ENCODE measurements around the gene CARM1. TPM values are rescaled to one million over a fixed set of nuclear protein-coding genes. Genes with fewer than 3 reads are reported as not detected.

The CARM1 gene
- total RNA-seq: 20.5 and 22.7 TPM in 2 replicates

DNA sequence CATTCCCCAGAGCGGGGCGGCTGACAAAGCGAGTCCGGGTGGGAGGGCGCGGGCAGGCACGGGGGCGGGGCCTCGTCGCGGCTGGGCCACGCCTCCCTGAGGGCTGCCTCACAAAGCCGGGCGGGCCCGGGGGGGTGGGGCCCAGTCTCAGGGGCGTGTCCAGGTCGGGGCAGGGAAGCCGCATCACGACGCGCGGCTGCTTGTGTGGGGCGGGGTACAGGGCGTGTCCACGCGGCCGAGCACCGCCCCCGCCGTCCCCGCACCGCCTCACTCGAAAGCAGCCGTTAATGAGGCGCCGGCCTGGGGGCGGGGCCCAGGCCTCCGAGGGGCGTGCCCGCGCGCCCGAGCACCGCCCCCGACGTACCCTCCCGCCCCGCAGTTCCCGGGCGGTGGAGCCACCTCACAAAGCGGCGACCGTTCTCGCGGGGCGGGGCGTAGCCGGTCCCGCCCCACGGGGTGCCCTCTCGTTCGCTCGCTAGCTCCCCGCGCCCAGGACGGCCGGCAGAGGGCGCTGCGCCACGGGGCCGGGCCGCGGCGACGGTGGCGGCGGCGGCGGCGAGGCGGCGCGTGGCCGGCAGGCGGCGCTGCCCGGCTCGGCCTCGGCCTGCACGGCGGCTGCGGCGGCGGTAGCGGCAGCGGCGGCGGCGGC, at the start of gene CARM1:
Gene CARM1 (plus strand): TSS at position 599 of the 649 bp plus-strand sequence. CDS start 150 bp downstream, outside the sequence.

DNA sequence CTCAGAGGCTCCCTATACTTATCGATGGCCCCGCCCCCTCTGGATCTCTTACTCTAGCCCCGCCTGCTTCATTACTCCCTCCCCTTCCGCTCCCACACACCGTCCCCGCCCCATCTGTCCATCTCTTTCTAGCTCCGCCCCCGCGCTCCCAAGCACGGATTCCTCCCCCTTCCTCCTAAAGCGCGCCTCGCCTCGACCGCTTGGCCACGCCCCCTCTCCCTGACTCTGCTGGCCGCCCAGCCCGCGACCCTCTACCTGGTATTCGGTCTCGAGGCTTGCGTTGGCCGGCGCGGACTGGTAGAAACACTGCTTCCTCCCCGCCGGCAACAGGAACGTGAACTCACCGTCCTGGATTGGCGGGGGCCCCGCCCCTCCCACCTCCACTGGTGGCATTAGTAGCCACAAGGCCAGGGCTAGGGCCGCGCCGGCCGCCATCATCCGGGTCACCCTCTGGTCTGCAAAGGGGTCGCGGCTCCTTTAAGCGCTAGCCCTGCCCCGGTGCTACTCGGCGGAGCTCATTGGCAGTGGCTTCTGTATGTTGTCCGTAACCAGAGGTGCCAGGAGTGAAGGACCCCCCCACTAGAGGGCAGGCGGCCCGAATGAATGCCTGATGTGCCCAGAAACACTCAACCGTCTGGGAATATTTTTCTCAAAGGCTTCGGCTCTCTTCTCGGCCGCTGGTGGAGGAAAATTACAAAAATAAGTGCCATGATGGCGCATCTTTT, 35.4 kb upstream of the CARM1 start, which contains the start of gene TMED1:
Gene TMED1 (minus strand): TSS at position 459 of the 725 bp plus-strand sequence. CDS start 21 bp downstream, at position 438.

DNA sequence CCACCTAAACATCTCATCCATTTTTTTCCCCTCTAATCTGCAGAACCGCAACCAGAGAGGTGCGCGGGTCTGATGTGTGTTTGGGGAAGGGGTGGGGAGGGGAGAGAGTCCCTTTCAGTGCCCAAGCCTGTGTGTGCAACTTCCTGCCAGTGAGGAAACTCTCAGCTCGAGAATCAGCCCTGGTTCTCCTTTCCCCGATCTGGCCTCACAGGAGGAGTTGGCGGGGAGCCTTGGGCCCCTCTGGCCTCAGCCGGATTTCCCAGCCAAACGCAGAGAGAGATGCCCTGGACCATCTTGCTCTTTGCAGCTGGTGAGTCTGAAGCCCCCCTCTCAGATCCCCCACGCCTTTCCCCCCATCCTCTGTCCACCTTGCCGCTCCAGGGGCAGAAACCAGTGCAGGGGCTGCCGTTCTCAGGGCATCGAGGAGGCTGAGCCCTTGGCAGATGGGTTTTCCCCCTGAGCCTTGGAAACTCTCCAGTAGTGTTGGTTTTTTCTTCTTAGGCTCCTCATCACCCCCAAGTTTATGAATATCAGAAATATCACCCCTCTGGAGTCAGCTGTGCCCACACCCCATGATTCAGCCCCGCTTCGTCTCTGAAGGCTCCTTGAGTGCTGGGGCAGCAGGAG, 23.0 kb upstream of the CARM1 start, which contains the start of gene C19orf38:
Gene C19orf38 (plus strand): TSS at position 186 of the 627 bp plus-strand sequence. CDS start 94 bp downstream, at position 280.

DNA sequence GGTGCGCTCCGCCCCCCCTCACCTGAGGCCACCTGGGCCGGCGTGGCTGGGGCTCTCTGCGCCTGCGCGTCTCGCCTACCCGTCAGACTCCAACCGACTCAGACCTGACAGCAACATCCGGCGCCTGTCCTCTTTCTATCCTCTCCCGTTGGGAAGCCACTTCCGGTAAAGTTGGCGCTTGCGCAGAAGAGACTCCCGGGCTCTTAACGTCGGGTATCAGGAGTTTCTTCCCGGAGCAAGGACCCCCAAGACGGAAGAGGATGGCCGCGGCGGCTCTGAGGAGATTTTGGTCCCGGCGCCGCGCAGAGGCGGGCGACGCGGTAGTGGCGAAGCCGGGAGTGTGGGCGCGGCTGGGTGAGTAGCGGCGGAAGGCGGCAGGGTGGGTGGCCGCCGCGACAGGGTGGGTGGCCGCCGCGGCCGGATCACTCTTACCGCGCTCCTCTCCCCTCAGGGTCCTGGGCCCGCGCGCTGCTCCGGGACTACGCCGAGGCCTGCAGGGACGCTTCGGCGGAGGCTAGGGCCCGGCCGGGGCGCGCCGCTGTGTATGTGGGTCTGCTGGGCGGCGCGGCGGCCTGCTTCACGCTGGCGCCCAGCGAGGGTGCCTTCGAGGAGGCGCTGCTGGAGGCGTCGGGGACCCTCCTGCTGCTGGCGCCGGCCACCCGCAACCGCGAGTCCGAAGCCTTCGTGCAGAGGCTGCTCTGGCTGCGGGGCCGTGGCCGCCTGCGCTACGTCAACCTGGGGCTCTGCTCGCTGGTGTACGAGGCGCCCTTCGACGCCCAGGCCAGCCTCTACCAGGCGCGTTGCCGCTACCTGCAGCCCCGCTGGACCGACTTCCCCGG, 57.4 kb downstream of the CARM1 start, which contains the start of the genes TIMM29 and YIPF2:
Gene TIMM29 (plus strand): TSS at position 249 of the 839 bp plus-strand sequence. CDS start 12 bp downstream, at position 261.
Gene YIPF2 (minus strand): TSS at position 77 of the 839 bp plus-strand sequence. CDS start 229 bp downstream, outside the sequence.

DNA sequence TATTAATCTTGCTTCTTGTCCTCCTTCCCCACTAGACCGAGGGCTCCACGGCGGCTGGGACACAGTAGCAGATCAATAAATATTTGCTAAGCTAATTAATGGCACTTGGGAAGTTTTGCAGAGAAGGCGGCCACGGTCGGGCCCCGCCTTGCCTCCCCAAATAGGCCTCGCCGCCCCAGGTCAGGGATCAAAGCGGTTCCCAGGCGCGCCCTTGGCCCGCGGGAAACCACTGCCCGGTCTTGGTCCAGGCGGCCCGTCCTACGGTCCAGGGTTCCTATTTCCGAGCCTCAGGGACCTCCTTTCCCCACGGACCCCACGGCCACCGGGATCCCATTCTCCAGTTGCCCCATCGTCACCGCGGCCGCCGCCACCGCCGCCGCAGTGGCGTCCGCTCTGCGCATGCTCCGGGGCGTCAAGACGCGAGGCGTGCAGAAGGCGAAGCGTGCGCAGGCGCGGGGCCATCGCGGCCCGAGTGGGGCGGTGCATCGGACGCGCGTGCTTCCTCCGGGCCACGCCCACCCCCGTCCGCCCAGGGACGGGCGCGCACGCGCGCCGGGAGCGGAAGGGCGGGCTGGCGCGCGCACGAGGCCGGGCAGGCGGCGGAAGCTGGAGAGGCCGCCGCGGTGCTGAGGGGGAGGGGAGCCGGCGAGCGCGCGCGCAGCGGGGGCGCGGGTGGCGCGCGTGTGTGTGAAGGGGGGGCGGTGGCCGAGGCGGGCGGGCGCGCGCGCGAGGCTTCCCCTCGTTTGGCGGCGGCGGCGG, 89.1 kb downstream of the CARM1 start, which contains the start of gene SMARCA4:
Gene SMARCA4 (plus strand): TSS at position 717 of the 759 bp plus-strand sequence. CDS start 23,122 bp downstream, outside the sequence.

Other genes starting within 250 kb of the CARM1 start
- 27.6 and 61.2 TPM in 2 replicates for gene SLC44A2, start 246.0 kb upstream of the CARM1 start, total RNA-seq
- gene ILF3, start 217.2 kb upstream of the CARM1 start, total RNA-seq: 110 and 123 TPM in 2 replicates
- gene QTRT1, start 170.1 kb upstream of the CARM1 start, total RNA-seq: 34.1 and 48.0 TPM in 2 replicates
- 79.6 and 96.2 TPM in 2 replicates for gene DNM2, start 153.5 kb upstream of the CARM1 start, total RNA-seq
- gene TMED1, start 35.3 kb upstream of the CARM1 start, total RNA-seq: 65.2 and 66.6 TPM in 2 replicates
- gene C19orf38, start 23.1 kb upstream of the CARM1 start, total RNA-seq: under 0.01 and 0.76 TPM in 2 replicates
- gene YIPF2, start 57.1 kb downstream of the CARM1 start, total RNA-seq: 87.7 and 91.5 TPM in 2 replicates
- gene TIMM29, start 57.3 kb downstream of the CARM1 start, total RNA-seq: 36.2 and 38.7 TPM in 2 replicates
- gene SMARCA4, start 89.5 kb downstream of the CARM1 start, total RNA-seq: 49.2 and 60.1 TPM in 2 replicates
- gene LDLR, start 217.9 kb downstream of the CARM1 start, total RNA-seq: 84.1 and 97.1 TPM in 2 replicates

All from epithelial cell of umbilical artery (primary cell).